Muscle of back (tissue), 11 donors: ENCODE results near the gene ETFA. TPM values are rescaled to one million over a fixed set of nuclear protein-coding genes. Genes with fewer than 3 reads are reported as not detected.
A peak's percentile ranks its signal among the peaks of the same experiment; 100 is the strongest.
"Not testable (repeated sequence)": the region's sequence is repeated elsewhere in the genome, so short reads cannot be mapped to it uniquely, and the experiment has no call there.

Experiments
- DNase-seq, 3 donors: peaks; one replicate each; pipeline versions ENCODE4 v3.0.0 to v3.0.0-alpha.2; 2013
- polyA plus RNA-seq, 10 donors: library from polyadenylated mRNA; unstranded; fragments of 120-200 nt; gene quantifications; one replicate each; pipeline ENCODE4 v1.2.1, GENCODE V29; 2013; ENCODE audit not compliant: insufficient read length in 10 of 10

ETFA gene
- polyA plus RNA-seq, 10 donors: 115 to 135 (median 121) TPM

DNA sequence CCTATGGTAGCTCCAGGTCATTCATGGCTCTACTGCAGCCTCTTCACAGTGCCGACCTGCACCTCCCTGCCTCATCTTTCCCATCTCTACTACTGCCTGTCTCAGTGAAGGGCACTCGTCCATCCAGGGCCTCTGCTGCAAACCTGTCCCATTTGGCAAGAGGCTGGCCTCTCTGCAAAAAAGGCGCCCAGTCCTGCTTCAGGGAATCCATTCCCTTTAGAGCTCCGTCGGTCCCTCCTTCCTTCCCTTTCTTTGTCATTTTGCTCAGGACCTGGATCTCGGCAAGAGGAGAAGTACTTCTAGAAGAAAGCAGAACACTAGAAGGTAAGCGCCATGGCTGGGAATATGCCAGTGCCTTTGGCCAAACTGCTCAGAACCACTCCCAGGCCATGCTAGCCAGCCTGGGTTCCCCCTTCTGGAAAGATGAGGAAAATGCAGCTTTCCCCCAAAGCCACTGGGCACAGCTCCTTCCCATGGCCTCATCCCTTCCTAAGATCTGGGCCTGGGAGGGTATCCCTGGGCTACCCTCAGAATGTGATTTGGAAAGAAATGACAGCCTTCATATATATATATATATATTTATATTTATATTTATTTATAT is 18.9 kb upstream of the ETFA start:
- DNase-seq: peak in 1 of 3 donors; percentile 40

DNA sequence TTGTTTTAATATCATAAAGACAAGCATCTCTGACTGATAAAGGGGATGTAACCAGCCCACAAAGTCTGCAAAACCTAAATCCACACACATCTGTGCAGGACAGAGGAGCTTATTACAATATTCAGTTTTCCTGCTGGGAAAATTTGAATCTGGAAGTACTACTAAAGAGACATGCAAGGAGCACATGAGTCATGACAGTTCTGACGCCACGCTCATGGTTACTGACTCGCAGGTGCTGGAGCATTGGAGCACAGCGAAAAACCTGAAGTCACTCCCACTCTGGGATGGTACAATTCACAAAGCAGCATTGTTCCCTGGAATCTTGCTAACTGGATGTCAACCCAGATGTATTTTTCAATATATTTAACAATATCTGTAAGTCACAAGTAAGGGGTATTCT is 17.7 kb upstream of the ETFA start:
- DNase-seq: no peak

- DNase-seq: no peak
These were observed 16.9 kb upstream of the ETFA start for GRCh38 chr15:76328106-76328696.

DNA sequence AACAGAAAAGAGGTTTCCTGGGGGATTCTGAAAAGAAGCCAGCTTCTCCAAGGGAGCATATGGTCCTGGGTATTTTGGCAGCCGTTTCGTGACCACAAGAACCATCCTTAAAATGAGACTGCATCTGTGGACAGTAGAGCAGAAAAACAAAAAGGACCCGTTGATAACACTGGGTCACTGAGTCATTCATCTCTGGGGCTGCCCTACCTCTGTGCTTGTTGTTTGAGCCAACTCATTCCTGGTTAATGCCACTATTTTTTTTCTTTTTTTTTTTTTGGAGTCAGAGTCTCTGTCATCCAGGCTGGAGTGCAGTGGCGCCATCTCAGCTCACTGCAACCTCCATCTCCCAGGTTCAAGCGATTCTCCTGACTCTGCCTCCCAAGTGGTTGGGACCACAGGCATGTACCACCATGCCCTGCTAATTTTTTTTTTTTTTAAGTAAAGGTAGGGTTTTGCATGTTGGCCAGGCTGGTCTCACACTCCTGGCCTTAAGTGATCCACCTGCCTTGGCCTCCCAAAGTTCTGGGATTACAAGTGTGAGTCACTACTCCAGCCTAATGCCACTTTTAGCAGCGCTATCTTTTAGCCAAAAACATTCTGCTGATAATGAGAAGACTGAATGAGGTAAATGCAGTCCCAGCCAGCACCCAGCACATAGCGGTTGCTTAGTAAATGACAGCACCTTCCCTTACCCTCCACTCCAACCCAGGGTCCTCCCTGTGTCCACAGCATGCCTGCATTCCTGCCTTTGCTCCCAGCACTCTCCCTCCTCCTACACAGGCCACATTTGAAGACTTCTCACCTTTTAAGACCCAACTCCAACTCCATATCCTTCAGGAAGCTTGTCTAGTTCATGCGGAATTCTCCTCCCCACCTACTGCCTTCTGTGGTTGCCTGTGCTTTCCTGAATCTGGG is 16.2 kb upstream of the ETFA start:
- no peak for DNase-seq

GRCh38 chr15:76325704-76326103 is 14.4 kb upstream of the ETFA start:
- DNase-seq: no peak

GRCh38 chr15:76324066-76324465 is 12.8 kb upstream of the ETFA start:
- no peak for DNase-seq

DNA sequence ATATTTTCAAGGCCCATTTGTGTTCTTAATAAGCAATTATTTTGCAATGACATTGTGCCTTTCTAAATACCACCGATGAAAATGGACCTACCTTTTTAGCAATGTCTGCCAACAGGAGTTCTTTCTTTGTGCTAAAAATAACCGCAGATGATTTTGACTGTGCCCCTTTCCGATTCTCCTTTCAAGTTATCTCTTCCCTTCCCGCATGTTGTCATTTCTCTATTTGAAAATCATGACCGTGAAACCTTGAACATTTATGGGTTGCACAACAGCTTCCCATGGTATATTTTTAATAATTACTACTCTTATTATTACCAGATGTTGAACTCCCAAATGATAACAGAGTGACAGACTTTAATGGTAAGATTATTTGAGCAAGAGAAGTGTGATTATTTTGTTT is 10.3 kb upstream of the ETFA start:
- DNase-seq: no peak

DNA sequence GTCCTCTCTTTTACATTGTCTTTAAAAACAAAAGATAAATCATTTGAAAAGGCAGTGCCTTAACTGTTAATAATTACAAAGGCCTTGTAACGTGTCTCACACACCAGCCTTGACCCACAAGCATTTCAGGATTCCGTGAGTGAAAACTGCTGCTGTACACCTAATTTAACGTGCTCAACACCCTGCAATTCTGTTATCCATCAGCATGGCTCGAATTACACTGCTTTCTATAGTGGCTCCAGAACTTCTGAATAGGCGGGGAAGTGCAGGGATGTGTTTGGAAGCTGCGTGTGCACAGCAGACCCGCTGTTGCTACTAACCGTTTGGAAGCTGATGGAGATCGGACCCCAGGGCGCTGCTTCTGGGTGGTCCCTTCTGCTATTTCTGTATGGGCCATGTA is 9.9 kb upstream of the ETFA start:
- no peak for DNase-seq

DNA sequence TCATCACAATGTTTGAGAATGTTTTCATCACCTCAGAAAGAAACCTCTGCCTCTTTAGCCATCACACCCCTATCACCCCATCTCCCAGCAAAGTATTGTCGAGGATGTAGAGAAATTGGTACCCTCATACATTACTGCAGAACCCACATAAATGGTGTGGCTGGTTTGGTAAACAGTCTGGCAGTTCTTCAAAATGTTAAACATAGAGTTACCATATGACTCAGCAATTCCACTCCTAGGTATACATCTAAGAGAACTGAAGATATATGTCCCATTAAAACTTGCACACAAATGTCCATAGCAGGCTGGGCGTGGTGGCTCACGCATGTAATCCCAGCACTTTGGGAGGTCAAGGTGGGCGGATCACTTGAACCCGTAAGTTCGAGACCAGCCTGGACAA is 8.7 kb upstream of the ETFA start:
- no peak for DNase-seq

GRCh38 chr15:76313731-76314130 is 2.5 kb upstream of the ETFA start:
- no peak for DNase-seq

DNA sequence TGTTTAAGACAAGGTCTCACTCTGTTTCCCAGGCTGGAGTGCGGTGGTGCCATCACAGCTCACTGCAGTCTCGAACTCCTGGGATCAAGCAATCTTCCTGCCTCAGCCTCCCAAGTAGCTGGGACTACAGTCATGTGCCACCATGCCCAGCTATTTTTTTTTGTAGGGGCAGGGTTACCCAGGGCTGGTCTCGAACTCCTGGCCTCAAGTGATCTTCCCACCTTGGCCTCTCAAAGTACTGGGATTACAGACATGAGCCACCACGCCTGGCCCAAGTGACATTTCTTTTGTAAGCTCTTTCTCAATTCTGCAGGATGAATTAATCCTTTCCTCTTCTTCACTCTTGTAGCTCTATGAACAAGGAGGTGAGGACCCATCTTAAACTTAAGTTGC is 1.9 kb upstream of the ETFA start:
- DNase-seq: not testable (repeated sequence)

DNA sequence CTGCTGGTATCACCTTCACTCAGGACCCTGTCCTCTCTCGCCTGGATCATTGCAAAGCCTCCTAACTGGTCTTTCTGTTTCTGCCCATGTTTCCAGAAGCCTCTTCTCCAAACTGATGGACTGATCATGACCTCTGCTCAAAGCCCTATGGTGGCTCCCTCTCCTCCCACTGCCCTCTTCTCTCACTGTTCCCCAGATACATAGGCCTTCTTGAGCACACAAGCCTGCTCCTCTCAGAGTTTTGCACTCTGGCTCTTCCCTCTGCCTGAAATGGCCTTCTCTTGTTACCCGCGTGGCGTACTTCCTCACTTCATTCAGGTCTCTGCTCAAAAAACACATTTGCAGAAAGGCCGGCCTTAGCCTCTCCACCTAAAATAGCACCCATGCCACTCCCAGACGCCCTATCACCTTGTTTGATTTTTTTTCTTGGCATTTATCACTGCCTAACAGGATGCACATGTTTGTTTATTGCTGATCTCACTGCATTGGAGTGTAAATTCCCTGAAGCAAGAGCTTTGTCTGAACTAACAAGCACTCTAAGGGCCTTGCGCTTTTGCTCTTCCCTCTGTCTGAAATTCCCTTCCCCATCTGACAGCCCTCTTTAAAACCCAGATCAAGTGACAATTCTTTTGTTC is 1.4 kb upstream of the ETFA start:
- no peak for DNase-seq

GRCh38 chr15:76310475-76311099 is 682 bp downstream of the ETFA start:
- no peak for DNase-seq

- DNase-seq: peak in 1 of 3 donors; percentile 19
These were observed 1.5 kb downstream of the ETFA start for GRCh38 chr15:76309601-76310330.

- DNase-seq: no peak
These were observed 7.4 kb downstream of the ETFA start for GRCh38 chr15:76303909-76304308.

DNA sequence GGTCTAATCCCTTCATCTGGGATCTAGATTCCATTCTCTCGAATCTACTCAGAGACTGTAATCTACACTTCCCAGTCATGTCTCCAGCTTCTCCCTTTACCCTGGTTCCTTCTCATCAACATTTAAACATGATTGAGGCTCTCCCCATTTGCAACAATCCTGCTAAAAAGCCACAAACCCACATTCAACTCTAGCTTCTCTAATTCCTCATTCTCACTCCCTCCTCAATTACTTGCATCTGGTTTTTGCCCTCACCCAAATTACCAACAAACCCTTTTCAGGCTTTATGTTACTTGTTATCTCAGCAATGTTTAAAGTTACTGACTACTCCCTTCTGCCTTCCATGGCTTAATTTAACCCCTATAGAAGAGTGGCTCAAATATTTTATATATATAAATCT is 11.5 kb downstream of the ETFA start:
- no peak for DNase-seq

- DNase-seq: no peak
These were observed 12.3 kb downstream of the ETFA start for GRCh38 chr15:76298986-76299385.

DNA sequence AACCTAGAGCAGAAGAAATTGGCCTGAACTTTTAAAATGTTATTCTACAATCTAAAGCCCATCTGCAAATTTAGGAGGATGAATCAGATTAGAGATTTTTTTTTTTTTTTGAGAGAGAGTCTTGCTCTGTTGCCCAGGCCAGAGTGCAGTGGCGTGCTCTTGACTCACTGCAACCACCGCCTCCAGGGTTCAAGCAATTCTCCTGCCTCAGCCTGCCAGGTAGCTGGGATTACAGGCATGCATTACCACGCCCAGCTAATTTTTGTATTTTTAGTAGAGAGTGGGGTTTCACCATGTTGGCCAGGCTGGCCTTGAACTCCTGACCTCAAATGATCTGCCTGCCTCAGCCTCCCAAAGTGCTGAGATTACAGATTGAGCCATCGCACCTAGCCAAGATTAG is 13.3 kb downstream of the ETFA start:
- not testable (repeated sequence) for DNase-seq

DNA sequence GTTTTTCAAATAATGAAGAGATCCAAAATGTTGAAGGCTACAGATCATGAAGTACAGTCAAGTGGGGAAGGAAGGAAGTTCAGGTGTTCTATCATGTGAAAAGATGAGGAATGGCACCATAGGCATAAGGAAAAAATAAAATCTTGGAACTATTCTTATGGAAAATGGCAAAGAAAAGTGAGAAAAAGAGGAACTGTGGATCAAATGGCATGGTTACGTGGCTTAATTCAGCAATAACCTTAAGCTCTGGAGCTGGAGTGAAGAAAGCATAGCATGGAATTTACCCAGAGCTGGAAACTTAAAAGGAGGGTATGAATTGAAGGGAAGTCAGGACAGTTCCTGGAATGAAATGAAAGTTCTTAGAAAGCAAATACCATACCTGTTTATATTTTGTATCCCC is 14.4 kb downstream of the ETFA start:
- DNase-seq: no peak

DNA sequence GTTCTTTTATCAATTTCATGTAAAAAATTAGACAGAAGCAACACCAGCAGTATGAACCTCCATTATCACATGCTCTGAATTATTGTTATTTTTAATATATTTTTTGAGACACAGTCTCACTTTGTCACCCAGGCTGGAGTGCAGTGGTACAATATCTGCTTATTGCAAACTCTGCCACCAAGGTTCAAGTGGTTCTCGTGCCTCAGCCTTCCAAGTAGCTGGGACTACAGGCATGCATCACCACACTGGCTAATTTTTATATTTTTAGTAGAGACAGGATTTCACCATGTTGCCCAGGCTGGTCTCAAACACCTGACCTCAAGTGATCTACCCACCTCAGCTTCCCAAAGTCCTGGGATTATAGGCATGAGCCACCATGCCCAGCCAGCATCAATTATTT is 16.8 kb downstream of the ETFA start:
- DNase-seq: not testable (repeated sequence)

GRCh38 chr15:76293361-76293760 is 17.9 kb downstream of the ETFA start:
- no peak for DNase-seq
